Measurements from ENCODE around the gene DNAH10. TPM values are rescaled to one million over a fixed set of nuclear protein-coding genes. Genes with fewer than 3 reads are reported as not detected.

The DNAH10 gene
- total RNA-seq, 1 experiment from 2014 or later = 0.39 TPM

DNA sequence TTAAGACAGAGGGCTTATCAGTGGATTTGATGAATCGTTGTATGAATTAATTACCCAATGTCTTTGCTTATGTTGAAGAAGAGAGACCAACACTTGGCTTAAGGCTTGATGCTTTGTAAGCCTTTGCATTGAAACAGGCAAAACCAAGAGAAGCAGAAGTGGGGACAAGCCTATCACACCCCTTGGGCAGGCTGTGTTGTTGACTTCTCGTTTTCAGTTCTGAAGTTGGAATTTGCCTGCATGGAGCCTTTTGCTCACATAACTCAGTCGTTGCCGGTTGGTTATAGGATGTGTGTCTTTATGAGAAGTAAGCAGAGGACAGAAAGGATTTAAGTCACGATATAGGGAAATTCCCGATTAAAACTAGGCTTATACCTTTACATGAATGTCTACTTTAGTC lies 115.9 kb downstream of the DNAH10 start:
- H3K27me3 ChIP-seq (ENCODE audit: control insufficient read depth, insufficient read depth, low read length) = peaks cover 14% of the 10 kb centered on the region
- CTCF ChIA-PET = no interaction called here
- in situ Hi-C loops (cut with HindIII; ENCODE audit: low pct_unique_long_range_greater_than_20kb, low sequenced_read_pairs) = no loop called here
- no peak overlapping the region for H3K4me3 ChIP-seq (ENCODE audit: low read depth in 2 of 2, low read length in 2 of 2)
- ATAC-seq (no peak), DNase-seq (ENCODE audit: low read depth, low spot score) (no peak)
- intact Hi-C loops (cut with micrococcal nuclease; ENCODE audit: unreplicated experiment) = no loop called here
- POLR2A ChIA-PET = no interaction called here
- BruUV-seq (replicated peaks) = no TSS peak
- H3K27ac ChIP-seq (ENCODE audit: low read length) = no peak overlapping the region
- H3K4me1 ChIP-seq (ENCODE audit: control insufficient read depth, insufficient read depth, low read length) = no peaks in the 10 kb centered on the region
- H3K36me3 ChIP-seq (ENCODE audit: control insufficient read depth, insufficient read depth, low read length) = no peaks in the 10 kb centered on the region
- no peaks in the 10 kb centered on the region for H3K9me3 ChIP-seq (ENCODE audit: control insufficient read depth, insufficient read depth, low read depth, low read length)
- TF ChIP-seq POLR2AphosphoS5 (IDR thresholded peaks at IDR 0.05; ENCODE audit: low read depth, low read length) = no peak
- no peak for TF ChIP-seq SIN3A (IDR thresholded peaks at IDR 0.05; ENCODE audit: borderline replicate concordance, insufficient read depth, low read depth, low read length)
- TF ChIP-seq, protein P1, sequence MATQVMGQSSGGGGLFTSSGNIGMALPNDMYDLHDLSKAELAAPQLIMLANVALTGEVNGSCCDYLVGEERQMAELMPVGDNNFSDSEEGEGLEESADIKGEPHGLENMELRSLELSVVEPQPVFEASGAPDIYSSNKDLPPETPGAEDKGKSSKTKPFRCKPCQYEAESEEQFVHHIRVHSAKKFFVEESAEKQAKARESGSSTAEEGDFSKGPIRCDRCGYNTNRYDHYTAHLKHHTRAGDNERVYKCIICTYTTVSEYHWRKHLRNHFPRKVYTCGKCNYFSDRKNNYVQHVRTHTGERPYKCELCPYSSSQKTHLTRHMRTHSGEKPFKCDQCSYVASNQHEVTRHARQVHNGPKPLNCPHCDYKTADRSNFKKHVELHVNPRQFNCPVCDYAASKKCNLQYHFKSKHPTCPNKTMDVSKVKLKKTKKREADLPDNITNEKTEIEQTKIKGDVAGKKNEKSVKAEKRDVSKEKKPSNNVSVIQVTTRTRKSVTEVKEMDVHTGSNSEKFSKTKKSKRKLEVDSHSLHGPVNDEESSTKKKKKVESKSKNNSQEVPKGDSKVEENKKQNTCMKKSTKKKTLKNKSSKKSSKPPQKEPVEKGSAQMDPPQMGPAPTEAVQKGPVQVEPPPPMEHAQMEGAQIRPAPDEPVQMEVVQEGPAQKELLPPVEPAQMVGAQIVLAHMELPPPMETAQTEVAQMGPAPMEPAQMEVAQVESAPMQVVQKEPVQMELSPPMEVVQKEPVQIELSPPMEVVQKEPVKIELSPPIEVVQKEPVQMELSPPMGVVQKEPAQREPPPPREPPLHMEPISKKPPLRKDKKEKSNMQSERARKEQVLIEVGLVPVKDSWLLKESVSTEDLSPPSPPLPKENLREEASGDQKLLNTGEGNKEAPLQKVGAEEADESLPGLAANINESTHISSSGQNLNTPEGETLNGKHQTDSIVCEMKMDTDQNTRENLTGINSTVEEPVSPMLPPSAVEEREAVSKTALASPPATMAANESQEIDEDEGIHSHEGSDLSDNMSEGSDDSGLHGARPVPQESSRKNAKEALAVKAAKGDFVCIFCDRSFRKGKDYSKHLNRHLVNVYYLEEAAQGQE (IDR thresholded peaks at IDR 0.05; ENCODE audit: insufficient read depth in 1 of 2, low read depth in 2 of 2, low read length in 1 of 2) = no peak
- TF ChIP-seq TCF7L2 (IDR thresholded peaks at IDR 0.05; ENCODE audit: low read depth, low read length) = no peak
- TF ChIP-seq, protein P2, sequence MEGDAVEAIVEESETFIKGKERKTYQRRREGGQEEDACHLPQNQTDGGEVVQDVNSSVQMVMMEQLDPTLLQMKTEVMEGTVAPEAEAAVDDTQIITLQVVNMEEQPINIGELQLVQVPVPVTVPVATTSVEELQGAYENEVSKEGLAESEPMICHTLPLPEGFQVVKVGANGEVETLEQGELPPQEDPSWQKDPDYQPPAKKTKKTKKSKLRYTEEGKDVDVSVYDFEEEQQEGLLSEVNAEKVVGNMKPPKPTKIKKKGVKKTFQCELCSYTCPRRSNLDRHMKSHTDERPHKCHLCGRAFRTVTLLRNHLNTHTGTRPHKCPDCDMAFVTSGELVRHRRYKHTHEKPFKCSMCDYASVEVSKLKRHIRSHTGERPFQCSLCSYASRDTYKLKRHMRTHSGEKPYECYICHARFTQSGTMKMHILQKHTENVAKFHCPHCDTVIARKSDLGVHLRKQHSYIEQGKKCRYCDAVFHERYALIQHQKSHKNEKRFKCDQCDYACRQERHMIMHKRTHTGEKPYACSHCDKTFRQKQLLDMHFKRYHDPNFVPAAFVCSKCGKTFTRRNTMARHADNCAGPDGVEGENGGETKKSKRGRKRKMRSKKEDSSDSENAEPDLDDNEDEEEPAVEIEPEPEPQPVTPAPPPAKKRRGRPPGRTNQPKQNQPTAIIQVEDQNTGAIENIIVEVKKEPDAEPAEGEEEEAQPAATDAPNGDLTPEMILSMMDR (IDR thresholded peaks at IDR 0.05) = no peak

DNA sequence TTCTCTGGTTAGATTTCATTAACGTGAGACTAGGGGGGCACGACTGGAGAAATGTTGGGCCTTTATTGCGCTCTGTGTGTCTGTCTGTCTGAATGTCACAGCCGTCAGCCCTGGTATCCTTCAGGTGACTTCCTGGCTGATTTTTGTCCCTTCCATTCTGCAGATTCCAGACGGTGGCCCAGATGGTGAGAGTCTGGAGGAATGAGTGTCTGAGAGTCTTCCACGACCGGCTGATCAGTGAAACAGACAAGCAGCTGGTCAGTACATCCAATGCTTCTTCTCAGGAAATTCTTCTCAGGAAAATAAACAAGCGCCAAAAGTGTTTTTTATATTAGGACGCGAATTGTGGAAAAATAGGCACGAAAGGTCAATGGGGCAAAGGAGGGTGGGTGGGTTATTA lies 117.0 kb downstream of the DNAH10 start:
- Histone ChIP-seq H3K4me3 (ENCODE audit: low read depth in 2 of 2, low read length in 2 of 2) (no peak overlapping the region), H3K27me3 (ENCODE audit: control insufficient read depth, insufficient read depth, low read length) (peaks cover 13% of the 10 kb centered on the region), H3K36me3 (ENCODE audit: control insufficient read depth, insufficient read depth, low read length) (no peaks in the 10 kb centered on the region), H3K4me1 (ENCODE audit: control insufficient read depth, insufficient read depth, low read length) (no peaks in the 10 kb centered on the region), H3K27ac (ENCODE audit: low read length) (no peak overlapping the region), H3K9me3 (ENCODE audit: control insufficient read depth, insufficient read depth, low read depth, low read length) (no peaks in the 10 kb centered on the region)
- ATAC-seq = no peak
- in situ Hi-C loops (cut with HindIII; ENCODE audit: low pct_unique_long_range_greater_than_20kb, low sequenced_read_pairs) (no loop called here), intact Hi-C loops (cut with micrococcal nuclease; ENCODE audit: unreplicated experiment) (no loop called here)
- no peak for DNase-seq (ENCODE audit: low read depth, low spot score)
- no TSS peak for BruUV-seq (replicated peaks)
- ChIA-PET CTCF (no interaction called here), POLR2A (no interaction called here)
- TF ChIP-seq SIN3A (IDR thresholded peaks at IDR 0.05; ENCODE audit: borderline replicate concordance, insufficient read depth, low read depth, low read length) (no peak), POLR2AphosphoS5 (IDR thresholded peaks at IDR 0.05; ENCODE audit: low read depth, low read length) (no peak), TCF7L2 (IDR thresholded peaks at IDR 0.05; ENCODE audit: low read depth, low read length) (no peak)
- TF ChIP-seq, protein P1 (IDR thresholded peaks at IDR 0.05; ENCODE audit: insufficient read depth in 1 of 2, low read depth in 2 of 2, low read length in 1 of 2) = no peak
- TF ChIP-seq, protein P2 (IDR thresholded peaks at IDR 0.05) = no peak
